ENCODE results near the gene MORN3.

GRCh38 chr12:121637231-121637914 is 32.1 kb downstream of the MORN3 start:
- no peak for TF ChIP-seq SMC3 (conservative IDR thresholded peaks at IDR 0.05; ENCODE audit: poor library complexity)
- TF ChIP-seq, protein P1, sequence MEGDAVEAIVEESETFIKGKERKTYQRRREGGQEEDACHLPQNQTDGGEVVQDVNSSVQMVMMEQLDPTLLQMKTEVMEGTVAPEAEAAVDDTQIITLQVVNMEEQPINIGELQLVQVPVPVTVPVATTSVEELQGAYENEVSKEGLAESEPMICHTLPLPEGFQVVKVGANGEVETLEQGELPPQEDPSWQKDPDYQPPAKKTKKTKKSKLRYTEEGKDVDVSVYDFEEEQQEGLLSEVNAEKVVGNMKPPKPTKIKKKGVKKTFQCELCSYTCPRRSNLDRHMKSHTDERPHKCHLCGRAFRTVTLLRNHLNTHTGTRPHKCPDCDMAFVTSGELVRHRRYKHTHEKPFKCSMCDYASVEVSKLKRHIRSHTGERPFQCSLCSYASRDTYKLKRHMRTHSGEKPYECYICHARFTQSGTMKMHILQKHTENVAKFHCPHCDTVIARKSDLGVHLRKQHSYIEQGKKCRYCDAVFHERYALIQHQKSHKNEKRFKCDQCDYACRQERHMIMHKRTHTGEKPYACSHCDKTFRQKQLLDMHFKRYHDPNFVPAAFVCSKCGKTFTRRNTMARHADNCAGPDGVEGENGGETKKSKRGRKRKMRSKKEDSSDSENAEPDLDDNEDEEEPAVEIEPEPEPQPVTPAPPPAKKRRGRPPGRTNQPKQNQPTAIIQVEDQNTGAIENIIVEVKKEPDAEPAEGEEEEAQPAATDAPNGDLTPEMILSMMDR (IDR thresholded peaks at IDR 0.05; ENCODE audit: poor library complexity, severe bottlenecking), result no peak
- no peak for TF ChIP-seq EZH2 (IDR thresholded peaks at IDR 0.05; ENCODE audit: borderline replicate concordance, insufficient read depth, low read length, poor library complexity, severe bottlenecking)
